Activated CD4-positive, CD25-positive, alpha-beta regulatory T cell treated with anti-CD3 and anti-CD28 coated beads, Interleukin-2, amount 50 U/mL, for 16 hours (primary cell): ENCODE results near the gene MYO9B.
"Not testable (repeated sequence)": the region's sequence is repeated elsewhere in the genome, so short reads cannot be mapped to it uniquely, and the experiment has no call there.

Experiments
- DNase-seq: peaks from one replicate; pipeline ENCODE4 v3.0.0-alpha.2; 2020; ENCODE audit warnings: low read depth, low spot score

Gene MYO9B

DNA sequence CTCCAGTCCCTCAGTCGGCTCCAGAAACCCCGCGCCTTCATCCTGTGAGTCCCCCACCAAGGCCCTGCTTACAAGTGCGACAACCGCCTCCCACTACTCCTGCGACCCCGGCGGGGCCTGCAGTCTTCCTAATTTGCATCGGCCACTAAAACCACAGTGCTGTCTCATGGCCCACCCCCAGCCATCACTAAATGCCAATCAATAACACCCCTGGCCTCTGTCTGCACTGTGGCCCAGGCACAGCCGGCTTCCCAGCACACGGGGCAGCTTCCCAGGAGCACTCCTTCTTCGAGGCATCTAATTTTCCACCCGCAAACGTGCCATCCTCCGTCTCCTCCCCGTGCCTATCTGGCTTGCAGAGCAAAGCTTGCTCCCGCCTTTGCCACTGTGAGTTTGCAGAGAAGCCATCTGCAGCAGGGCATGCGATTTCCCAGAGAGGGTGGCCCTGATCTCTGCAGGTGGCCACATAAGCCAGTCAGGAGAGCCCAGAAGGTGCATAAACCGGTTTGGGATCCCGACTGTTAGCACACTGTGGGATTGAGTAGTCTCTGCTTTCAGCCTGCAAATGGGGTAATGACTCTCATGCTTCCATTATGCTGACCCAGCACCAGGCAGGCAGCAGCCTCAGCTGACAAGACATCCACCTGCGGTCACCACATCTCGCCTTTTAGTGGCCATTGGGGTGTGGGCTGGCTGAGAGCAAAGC is 105.6 kb downstream of the MYO9B start:
- DNase-seq = no peak

DNA sequence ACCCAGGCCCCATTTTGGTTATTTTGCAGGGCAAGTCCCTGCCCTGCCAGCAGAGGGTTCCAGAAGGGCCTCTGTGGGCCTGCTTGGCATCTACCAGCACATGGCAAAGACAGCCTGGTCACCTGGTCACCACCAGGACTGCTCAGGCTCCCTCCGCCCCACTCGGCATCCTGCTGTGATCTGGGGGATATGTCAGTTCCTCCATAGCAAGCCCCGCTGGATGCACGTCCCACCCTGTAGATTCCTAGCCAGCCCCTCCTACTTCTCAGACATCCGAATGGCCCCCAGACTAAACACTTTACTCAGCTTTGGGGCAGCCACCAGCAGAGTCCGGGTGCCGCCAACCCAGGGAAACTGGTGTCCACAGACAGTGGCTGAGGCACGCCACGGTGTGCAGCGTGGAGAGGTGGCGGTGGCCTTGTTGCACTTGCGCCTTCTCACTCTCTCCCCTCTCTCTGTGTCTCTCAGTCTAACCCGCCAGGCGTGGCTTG is 107.7 kb downstream of the MYO9B start:
- DNase-seq = no peak

DNA sequence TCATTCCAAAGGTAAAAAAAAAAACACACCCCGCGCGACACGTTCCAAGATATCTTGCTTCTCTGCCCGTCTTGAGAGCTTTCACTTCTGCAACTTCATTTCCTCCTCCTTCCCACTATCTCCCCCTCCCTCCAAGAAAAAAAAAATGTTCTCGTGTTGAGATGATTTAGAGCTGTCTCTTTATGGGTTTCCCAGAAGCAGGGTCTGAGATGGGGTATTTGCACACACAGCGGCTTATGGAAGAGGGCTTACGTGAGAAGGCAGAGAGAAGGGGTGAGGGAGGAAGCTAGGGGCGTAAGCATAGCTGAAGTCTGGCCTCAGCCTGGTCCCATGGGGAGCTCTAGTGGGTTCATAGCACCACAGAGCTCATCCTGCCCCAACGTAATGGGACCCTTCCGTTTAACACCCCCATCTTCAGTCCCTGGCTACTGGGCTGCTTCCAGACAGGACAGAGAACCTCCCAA is 108.3 kb downstream of the MYO9B start:
- no peak for DNase-seq

DNA sequence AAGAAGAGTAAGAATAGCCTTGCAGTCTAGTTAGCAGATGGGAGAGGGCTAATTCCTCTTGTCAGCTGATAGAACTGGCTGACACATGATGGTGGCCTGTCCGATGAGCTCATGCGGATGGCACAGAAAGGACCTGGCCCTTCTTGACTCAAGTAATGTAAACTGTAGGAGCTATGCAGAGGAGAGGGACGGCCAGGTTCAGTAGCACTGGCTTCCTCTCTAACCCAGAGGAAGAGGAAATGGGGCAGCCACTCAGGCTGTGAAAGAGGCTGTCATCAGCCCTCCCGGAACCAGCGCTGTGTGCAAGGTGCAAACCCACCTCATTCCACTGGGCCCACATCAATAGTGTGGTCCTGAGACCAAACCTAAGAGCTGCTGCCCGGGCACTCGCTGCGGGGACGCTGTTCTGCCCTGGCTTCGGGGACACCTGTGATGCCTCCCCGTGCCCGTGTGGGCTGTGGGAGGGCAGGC is 108.8 kb downstream of the MYO9B start:
- DNase-seq = no peak

DNA sequence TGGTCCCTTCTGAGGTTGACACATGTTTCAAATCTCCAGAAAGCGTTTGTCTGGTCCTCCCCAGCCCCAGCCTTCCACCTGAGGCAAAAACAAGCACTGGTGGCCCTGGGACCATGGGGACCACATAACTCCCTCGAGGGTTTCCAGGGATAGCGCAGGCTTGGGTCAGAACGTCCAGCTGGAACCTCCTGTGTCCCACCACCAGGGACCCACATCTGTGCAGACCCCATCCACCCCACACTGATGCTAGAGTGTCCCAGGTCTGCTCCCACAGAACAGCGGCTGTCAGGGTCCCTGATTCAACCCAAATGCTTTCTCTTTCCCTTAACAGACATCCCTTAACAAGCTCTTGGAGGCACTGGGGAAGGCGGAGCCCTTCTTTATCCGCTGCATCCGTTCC is 110.0 kb downstream of the MYO9B start:
- no peak for DNase-seq

DNA sequence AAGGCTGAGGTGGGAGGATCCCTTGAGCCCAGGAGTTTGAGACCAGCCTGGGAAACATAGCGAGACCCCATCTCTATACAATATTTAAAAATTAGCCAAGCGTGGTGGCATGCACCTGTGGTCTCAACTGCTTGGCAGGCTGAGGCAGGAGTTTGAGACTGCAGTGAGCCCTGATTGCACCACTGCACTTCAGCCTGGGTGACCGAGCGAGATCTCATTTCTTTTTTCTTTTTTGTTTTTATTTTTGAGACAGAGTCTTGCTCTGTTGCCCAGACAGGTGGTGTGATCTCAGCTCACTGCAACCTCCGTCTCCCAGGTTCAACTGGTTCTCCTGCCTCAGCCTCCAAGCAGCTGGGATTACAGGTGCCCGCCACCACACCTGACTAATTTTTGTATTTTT is 116.2 kb downstream of the MYO9B start:
- DNase-seq = not testable (repeated sequence)

DNA sequence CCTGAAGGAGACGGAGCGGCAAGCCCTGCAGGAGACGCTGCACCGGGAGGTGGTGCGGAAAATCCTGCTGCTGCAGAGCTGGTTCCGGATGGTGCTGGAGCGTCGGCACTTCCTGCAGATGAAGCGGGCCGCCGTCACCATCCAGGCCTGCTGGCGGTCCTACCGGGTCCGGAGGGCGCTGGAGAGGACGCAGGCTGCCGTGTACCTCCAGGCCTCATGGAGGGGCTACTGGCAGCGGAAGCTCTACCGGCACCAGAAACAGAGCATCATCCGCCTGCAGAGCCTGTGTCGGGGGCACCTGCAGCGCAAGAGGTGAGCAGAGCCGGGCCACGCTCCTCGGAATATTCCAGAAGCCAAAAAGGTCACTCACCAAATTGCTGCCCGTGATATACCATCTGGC is 117.2 kb downstream of the MYO9B start:
- DNase-seq = no peak

DNA sequence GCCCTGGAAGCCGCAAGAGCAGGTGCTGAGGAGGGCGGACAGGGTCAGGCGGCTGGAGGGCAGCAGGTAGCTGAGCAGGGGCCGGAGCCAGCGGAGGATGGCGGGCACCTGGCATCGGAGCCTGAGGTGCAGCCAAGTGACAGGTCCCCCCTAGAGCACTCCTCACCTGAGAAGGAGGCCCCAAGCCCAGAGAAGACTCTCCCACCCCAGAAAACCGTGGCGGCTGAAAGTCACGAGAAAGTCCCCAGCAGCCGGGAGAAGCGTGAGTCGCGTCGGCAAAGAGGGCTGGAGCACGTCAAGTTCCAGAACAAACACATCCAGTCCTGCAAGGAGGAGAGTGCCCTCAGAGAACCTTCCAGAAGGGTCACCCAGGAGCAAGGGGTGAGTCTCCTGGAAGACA is 119.0 kb downstream of the MYO9B start:
- DNase-seq = no peak

DNA sequence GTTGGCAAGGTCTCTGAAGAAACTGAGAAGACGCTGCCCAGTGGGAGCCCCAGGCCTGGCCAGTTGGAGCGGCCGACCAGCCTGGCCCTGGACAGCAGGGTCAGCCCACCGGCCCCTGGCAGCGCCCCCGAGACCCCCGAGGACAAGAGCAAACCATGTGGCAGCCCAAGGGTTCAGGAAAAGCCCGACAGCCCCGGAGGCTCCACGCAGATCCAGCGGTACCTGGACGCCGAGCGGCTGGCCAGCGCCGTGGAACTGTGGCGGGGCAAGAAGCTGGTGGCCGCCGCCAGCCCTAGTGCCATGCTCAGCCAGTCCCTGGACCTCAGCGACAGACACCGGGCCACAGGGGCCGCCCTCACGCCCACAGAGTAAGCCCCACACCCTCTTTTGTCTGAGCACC is 119.5 kb downstream of the MYO9B start:
- no peak for DNase-seq

DNA sequence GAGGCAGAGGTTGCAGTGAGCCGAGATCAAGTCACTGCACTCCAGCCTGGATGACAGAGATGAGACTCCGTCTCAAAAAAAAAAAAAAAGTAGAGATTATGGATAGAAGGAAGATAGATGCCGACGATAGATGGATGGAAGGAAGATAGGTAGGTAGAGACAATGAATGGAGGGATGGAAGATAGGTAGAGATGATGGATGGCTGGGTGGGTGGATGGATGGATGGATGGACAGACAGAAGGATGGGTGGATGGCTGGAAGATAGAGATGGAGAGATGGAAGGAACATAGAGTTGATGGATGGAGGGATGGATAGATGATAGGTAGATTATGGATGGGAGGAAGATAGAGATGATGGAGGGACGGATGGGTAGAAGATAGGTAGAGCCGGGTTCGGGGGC is 121.0 kb downstream of the MYO9B start:
- DNase-seq = no peak

DNA sequence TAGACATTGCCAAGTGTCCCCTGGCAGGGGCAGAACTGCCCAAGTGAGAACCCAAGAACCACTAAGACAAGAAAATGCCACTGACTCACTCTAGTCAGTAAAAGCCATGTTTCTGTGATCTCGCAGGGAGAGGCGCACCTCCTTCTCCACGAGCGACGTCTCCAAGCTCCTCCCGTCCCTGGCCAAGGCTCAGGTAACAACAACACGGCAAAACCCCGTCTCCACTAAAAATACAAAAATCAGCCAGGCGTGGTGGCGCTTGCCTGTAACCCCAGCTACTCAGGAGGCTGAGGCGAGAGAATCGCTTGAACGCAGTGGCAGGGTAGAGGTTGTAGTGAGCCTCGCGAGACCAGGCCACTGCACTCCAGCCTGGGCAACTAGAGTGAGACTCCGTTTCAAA is 122.1 kb downstream of the MYO9B start:
- no peak for DNase-seq

DNA sequence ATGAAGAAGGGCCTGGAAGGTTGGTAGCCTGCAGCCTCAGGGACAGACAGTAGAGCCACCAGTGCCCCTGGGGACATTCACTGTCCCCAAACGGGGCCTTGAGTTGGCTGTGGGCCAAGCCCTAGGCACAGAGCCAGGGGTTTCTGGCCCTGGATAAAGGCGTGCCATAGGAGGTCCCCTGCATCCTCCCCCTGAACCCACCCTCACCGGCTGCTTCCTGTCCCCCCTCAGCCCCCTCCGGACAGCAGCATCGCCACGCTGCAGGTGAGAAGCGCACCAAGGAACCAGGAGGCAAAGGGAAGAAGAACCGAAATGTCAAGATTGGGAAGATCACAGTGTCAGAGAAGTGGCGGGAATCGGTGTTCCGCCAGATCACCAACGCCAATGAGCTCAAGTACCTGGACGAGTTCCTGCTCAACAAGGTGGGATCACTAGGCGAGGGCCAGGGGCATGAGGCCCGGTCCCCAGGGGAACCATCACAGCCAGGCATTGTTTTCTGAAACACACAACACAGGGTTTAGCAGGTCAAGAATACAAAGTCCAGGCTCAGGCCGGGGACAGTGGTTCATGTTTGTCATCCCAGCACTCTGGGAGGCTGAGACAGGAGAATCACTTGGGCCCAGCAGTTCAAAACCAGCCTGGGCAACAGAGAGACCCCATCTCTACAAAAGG is 125.0 kb downstream of the MYO9B start:
- DNase-seq = no peak

DNA sequence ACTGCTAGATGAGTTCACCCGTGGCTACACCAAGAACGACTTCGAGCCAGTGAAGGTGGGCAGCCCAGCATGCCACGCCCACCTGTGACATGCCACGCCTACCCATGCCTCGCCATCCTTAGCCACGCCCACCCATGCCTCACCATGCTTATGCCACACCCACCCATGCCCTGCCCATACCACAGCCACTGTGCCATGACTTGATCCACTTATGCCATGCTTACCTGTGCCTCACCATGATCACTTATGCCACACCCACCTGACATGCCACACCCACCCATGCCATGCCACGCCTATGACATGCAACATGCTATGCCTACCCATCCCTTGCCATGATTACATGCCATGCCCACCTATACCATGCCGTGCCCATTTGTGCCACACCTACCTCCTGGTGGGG is 126.7 kb downstream of the MYO9B start:
- DNase-seq = no peak

DNA sequence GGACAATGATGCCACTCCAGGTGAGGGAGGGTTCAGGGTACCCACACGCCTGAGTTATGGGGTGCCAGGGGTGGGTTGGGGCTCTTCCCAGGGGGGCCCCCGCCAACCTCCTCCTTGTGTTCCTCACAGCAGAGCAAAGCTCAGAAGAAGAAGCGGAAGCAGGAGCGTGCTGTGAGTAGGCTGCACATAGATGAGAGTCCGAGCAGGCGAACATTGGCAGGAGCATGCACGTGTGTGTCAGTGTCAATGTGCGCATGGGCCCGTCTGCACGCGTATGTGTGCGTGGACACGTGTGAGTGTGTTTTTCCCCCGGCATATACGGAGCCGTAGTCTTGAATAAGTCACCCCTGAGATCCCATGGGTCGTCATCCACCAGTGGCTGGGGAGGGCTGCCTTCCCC is 127.1 kb downstream of the MYO9B start:
- no peak for DNase-seq

DNA sequence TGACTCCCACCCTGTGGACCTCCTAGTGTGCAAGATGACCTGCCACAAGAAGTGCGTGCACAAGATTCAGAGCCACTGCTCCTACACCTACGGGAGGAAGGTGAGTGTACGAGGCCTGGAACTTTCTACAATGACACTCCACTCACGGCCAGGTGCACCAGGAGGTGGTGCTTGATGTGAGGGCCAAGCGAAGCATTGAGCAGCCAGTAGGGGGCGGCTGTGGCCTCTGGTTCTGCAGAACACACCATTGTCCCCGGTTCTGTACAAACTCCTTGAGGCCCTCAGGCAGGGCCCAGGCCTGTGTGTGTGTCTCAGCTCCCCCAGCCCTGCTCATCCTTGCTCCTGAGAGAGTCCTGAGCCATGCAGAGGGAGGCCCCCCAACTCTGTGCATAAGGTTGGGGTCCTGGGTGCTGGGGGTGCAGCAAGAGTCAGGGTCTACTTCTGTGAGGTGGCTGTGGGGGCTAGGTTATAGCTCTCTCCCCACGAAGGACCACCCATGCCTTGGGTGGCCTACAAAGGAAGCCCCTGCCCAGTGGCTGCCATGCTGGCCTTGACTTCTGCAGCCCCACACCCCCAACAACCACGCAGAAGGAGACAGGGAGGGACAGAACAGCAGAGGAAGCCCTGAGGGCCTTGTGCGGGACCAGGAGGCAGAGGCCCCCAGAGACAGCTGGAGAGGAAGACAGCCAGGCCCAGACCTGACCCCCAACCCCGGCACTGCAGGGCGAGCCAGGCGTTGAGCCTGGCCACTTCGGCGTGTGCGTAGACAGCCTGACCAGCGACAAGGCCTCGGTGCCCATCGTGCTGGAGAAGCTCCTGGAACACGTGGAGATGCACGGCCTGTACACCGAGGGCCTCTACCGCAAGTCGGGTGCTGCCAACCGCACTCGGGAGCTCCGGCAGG is 129.9 kb downstream of the MYO9B start:
- DNase-seq = no peak

DNA sequence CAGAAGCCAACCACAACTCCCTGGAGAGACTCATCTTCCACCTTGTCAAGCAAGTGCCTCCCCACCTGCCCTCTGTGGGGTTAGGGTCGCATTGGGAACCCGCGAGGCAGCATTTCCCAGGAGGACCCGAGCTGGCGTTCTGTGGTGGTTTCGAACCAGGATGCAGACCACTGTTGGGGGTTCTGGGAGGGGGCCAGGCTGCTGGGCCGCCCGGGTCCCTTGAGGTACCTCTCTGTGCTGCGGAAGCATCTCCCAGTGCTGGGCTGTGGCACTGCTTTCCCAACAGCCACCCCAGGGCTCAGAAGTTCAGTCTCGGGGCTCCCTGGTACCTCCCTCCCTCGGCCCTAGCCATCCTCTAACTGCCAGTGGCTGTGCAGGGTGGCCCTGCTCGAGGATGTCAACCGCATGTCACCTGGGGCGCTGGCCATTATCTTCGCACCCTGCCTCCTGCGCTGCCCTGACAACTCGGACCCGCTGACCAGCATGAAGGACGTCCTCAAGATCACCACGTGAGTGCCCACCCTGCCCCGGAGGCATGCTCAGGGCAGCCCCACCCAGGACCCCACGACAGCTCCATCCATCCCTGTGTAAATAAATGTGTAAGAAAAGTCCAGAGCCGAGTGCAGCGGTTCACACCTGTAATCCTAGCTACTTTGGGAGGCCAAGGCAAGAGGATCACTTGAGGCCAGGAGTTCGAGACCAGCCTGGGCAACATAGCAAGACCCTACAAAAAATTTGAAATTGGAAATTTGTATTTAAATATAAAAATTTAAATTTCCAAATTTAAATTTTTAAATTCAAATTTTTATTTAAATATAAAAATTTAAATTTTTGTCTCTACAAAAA is 131.4 kb downstream of the MYO9B start:
- no peak for DNase-seq

DNA sequence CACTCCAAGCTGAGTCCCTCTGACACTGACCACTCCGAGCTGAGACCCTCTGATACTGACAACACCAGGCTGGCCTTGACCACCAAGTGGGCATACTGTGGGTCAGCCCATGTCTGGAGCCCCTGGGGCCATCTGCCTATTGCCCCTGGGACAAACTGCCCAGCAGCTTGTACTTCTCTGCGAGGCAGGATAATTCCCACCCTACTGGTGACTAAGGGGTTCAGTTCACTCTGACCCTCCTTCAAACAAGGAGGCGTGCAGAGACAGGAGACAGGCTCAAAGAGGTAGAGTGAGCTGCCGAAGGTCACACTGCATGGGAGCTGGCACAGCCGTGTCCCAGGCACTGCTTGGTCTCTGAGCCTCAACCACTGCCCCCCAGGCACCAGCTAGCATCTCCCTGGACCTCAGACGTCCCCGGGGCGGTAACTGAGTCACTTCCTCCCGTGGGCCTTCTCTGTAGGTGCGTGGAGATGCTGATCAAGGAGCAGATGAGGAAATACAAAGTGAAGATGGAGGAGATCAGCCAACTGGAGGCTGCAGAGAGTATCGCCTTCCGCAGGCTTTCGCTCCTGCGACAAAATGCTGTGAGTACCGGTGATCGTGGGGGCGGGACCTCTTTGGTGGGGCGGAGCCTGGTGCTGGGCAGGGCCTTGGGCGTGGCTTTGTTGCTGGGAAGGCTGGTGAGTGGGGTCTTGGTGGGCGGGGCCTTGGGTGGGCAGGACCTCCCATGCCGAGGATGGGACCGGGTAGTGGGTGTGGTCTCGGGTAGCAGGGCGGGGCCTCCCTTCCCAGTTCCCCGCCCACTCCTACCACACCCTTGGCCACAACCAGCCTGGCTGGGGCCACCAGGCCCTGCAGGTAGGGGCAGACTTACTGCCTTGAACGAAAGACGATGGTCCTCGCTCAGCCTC is 133.8 kb downstream of the MYO9B start:
- DNase-seq = no peak

DNA sequence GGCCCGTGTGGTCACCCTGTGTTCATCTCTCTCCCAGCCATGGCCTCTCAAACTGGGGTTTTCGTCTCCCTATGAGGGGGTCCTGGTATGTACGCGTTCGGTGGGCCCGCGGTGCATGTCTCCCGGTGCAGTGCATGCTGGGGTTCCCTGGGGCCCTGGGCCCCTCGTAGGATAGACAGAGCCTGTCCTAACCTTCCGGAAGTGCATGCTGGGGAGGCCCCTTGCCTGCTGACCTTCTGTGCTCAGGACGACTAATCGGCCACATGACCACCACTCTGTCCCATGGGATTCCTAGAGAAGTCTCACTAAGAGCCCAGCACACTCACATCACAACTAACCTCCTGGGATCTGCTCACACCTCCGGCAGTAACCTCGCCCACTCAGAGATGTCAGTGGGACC is 134.7 kb downstream of the MYO9B start:
- DNase-seq = no peak

DNA sequence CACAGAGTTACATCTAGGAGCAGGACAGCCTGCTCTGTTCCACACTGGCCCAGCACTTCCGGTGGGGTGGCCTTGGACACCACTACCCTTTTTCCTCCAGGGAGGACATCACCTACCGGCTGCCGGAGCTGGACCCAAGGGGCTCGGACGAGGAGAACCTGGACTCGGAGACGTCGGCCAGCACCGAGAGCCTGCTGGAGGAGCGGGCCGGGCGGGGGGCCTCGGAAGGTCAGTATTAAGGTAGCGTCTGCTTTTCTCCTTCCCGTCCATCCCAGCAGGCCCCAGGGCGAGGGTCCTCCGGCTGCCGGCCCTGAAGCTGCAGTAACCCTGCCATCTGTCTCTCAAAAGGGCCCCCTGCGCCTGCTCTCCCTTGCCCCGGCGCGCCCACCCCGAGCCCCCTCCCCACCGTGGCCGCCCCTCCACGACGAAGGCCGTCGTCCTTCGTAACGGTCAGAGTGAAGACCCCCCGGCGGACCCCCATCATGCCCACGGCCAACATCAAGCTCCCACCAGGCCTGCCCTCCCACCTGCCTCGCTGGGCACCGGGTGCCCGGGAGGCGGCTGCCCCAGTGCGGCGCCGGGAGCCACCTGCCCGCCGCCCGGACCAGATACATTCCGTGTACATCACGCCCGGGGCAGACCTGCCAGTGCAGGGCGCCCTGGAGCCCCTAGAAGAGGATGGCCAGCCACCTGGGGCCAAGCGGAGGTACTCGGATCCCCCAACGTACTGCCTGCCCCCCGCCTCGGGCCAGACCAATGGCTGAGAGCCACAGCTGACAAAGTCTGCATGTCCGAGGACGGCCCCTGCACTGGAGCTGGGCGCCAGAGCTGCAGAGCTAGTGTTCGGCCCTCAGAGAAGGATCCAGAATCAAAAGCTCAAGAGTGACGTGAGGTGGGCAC is 136.2 kb downstream of the MYO9B start:
- DNase-seq = no peak
